DOHH2 (cell line): ENCODE results near the gene KCNH1.

Experiments used
- H3F3A ChIP-seq: fragments of 200-600 bp; sonication (generic), shearing (Covaris generic); 2 replicates; pipeline ENCODE4 v1.6.0; 2016; ENCODE audit warnings: antibody characterized with exemption, mild to moderate bottlenecking; ENCODE audit not compliant: control insufficient read depth, insufficient read depth
- H3K27ac ChIP-seq: fragments of 200-600 bp; sonication (generic); 2 replicates; pipeline ENCODE4 v1.5.1; 2014; ENCODE audit warnings: low read depth, mild to moderate bottlenecking, low read length, moderate library complexity
- H3K27me3 ChIP-seq: fragments of 200-600 bp; sonication (generic); 2 replicates; pipeline ENCODE4 v1.6.1; 2014; ENCODE audit warnings: mild to moderate bottlenecking, low read length, mixed read lengths; ENCODE audit not compliant: control insufficient read depth
- H3K36me3 ChIP-seq: fragments of 200-600 bp; sonication (generic); 2 replicates; pipeline ENCODE4 v1.6.1; 2014; ENCODE audit warnings: mild to moderate bottlenecking, low read length, moderate library complexity, mixed read lengths; ENCODE audit not compliant: control insufficient read depth
- H3K4me1 ChIP-seq: fragments of 200-600 bp; sonication (generic); 2 replicates; pipeline ENCODE4 v1.6.1; 2014; ENCODE audit warnings: mild to moderate bottlenecking, low read length, mixed read lengths; ENCODE audit not compliant: control insufficient read depth
- H3K4me2 ChIP-seq: fragments of 200-600 bp; sonication (generic); 2 replicates; pipeline ENCODE4 v1.6.0; 2014; ENCODE audit warnings: mild to moderate bottlenecking, low read length, moderate library complexity
- H3K4me3 ChIP-seq: fragments of 200-600 bp; sonication (generic); 2 replicates; pipeline ENCODE4 v1.5.1; 2014; ENCODE audit warnings: mild to moderate bottlenecking, low read length, mixed read lengths
- H3K79me2 ChIP-seq: fragments of 200-600 bp; sonication (generic); 2 replicates; pipeline ENCODE4 v1.6.1; 2014; ENCODE audit warnings: mild to moderate bottlenecking, low read length, mixed read lengths; ENCODE audit not compliant: control insufficient read depth
- H3K9me2 ChIP-seq: fragments of 200-600 bp; sonication (generic); replicated peaks from 2 replicates; pipeline ENCODE4 v1.6.1; 2014; ENCODE audit warnings: mild to moderate bottlenecking, low read length, mixed read lengths; ENCODE audit not compliant: control insufficient read depth
- H3K9me3 ChIP-seq: fragments of 200-600 bp; sonication (generic); 2 replicates; pipeline ENCODE4 v1.6.1; 2014; ENCODE audit warnings: antibody characterized with exemption, low read length, mixed read lengths; ENCODE audit not compliant: control insufficient read depth, insufficient read depth
- H4K20me1 ChIP-seq: fragments of 200-600 bp; sonication (generic); 2 replicates; pipeline ENCODE4 v1.6.0; 2014; ENCODE audit warnings: low read depth, mild to moderate bottlenecking, antibody characterized with exemption, low read length, moderate library complexity; ENCODE audit not compliant: control insufficient read depth, insufficient read depth
- EZH2phosphoT487 ChIP-seq: fragments of 200-600 bp; sonication (generic); IDR thresholded peaks from 2 replicates; pipeline ENCODE4 v1.6.1; 2017; ENCODE audit warnings: borderline replicate concordance, mild to moderate bottlenecking, antibody characterized with exemption, low read length, moderate library complexity, mixed read lengths
- TF ChIP-seq, protein P1 (sequence below): fragments of 200-600 bp; sonication (generic); IDR thresholded peaks from one replicate; pipeline ENCODE4 v1.5.1; 2014; ENCODE audit warnings: antibody characterized with exemption, mild to moderate bottlenecking, low read depth, low read length; ENCODE audit not compliant: poor library complexity, severe bottlenecking

KCNH1 gene

GRCh38 chr1:210850556-210850955, 283.4 kb downstream of the KCNH1 start:
- H3K4me1 ChIP-seq = no peaks in the 10 kb centered on the region
- TF ChIP-seq, protein P1, sequence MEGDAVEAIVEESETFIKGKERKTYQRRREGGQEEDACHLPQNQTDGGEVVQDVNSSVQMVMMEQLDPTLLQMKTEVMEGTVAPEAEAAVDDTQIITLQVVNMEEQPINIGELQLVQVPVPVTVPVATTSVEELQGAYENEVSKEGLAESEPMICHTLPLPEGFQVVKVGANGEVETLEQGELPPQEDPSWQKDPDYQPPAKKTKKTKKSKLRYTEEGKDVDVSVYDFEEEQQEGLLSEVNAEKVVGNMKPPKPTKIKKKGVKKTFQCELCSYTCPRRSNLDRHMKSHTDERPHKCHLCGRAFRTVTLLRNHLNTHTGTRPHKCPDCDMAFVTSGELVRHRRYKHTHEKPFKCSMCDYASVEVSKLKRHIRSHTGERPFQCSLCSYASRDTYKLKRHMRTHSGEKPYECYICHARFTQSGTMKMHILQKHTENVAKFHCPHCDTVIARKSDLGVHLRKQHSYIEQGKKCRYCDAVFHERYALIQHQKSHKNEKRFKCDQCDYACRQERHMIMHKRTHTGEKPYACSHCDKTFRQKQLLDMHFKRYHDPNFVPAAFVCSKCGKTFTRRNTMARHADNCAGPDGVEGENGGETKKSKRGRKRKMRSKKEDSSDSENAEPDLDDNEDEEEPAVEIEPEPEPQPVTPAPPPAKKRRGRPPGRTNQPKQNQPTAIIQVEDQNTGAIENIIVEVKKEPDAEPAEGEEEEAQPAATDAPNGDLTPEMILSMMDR = no peak
- TF ChIP-seq EZH2phosphoT487 = no peak
- no peaks in the 10 kb centered on the region for H3K9me3 ChIP-seq
- no peak overlapping the region for H3K27ac ChIP-seq
- H3K27me3 ChIP-seq = no peaks in the 10 kb centered on the region
- H3K36me3 ChIP-seq = no peaks in the 10 kb centered on the region
- H3K9me2 ChIP-seq = no peaks in the 10 kb centered on the region
- H3K4me2 ChIP-seq = no peak overlapping the region
- no peaks in the 10 kb centered on the region for H3F3A ChIP-seq
- H3K4me3 ChIP-seq = no peak overlapping the region
- H3K79me2 ChIP-seq = no peaks in the 10 kb centered on the region
- H4K20me1 ChIP-seq = no peaks in the 10 kb centered on the region

DNA sequence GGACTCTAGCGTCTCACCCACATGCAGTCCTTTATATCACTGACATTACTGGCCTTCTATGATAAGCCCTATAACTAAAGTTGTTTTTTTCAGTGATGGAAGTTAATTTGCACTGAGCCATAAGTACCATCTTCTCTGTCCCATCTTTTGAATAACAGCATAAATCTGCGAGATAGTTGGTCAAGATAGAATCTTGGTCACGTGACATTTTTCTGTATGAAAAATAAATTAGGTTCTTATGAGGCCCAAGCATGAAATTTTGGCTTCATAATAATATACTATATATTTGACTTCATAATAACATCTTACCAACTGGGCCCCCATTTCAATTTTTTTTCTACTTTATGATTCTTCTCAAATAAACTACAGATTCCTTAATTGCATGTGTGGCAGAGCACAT, 285.5 kb downstream of the KCNH1 start:
- Histone ChIP-seq H4K20me1 (no peaks in the 10 kb centered on the region), H3K4me1 (no peaks in the 10 kb centered on the region), H3K9me2 (no peaks in the 10 kb centered on the region), H3K27ac (no peak overlapping the region), H3K36me3 (no peaks in the 10 kb centered on the region), H3K4me3 (no peak overlapping the region), H3F3A (no peaks in the 10 kb centered on the region), H3K79me2 (no peaks in the 10 kb centered on the region), H3K27me3 (no peaks in the 10 kb centered on the region), H3K4me2 (no peak overlapping the region), H3K9me3 (no peaks in the 10 kb centered on the region)
- no peak for TF ChIP-seq EZH2phosphoT487
- TF ChIP-seq, protein P1 = no peak

- Histone ChIP-seq H3K4me3 (no peak overlapping the region), H3K27me3 (no peaks in the 10 kb centered on the region), H3F3A (no peaks in the 10 kb centered on the region), H3K36me3 (no peaks in the 10 kb centered on the region), H3K9me3 (no peaks in the 10 kb centered on the region), H3K79me2 (no peaks in the 10 kb centered on the region), H3K27ac (no peak overlapping the region), H3K4me2 (no peak overlapping the region), H3K4me1 (no peaks in the 10 kb centered on the region), H4K20me1 (no peaks in the 10 kb centered on the region), H3K9me2 (no peaks in the 10 kb centered on the region)
- TF ChIP-seq, protein P1 = no peak
- TF ChIP-seq EZH2phosphoT487 = no peak
Measured at GRCh38 chr1:210841926-210842625, 291.9 kb downstream of the KCNH1 start.
